ENCODE data around the gene CSTF2.

CSTF2 gene

GRCh38 chrX:100870527-100870926, 50.3 kb downstream of the CSTF2 start:
- no peak for DNase-seq (ENCODE audit: low read depth, low spot score)

- DNase-seq (ENCODE audit: low read depth, low spot score): no peak
Observed at GRCh38 chrX:100871594-100872560, 51.7 kb downstream of the CSTF2 start.

GRCh38 chrX:100874325-100874724, 54.1 kb downstream of the CSTF2 start, which contains the start of gene NOX1:
NOX1 (minus strand) TSS chrX:100874359; CDS start chrX:100874139, 220 bp downstream.
- DNase-seq (ENCODE audit: low read depth, low spot score): no peak

GRCh38 chrX:100880368-100880767, 60.2 kb downstream of the CSTF2 start:
- DNase-seq (ENCODE audit: low read depth, low spot score): no peak

- no peak for DNase-seq (ENCODE audit: low read depth, low spot score)
Observed at GRCh38 chrX:100883654-100884053, 63.5 kb downstream of the CSTF2 start.
